Liver (tissue), 3 donors: ENCODE data around the gene COMMD1.

ENCODE experiments used
- CTCF ChIP-seq: fragments of 150-350 bp; IDR thresholded peaks from 2 replicates; pipeline ENCODE4 v1.5.1; 2017; ENCODE audit warnings: improper control_type of control experiment, low read depth, low read length; ENCODE audit not compliant: missing input control
- GABPA ChIP-seq, 2 donors: IDR thresholded peaks in 1 of 2; conservative IDR thresholded peaks in 1 of 2; 2 replicates each; pipeline ENCODE4 v1.6.1; 2016; ENCODE audit warnings: antibody characterized with exemption in 2 of 2, mild to moderate bottlenecking in 1 of 2, moderate library complexity in 1 of 2
- HNF4G ChIP-seq: IDR thresholded peaks from 2 replicates; pipeline ENCODE4 v1.6.1; 2016; ENCODE audit warnings: antibody characterized with exemption
- JUND ChIP-seq, 2 donors: IDR thresholded peaks; 2 replicates each; pipeline ENCODE4 v1.6.1; 2016; ENCODE audit warnings: antibody characterized with exemption in 2 of 2
- MAX ChIP-seq: IDR thresholded peaks from 2 replicates; pipeline ENCODE4 v1.6.1; 2016; ENCODE audit warnings: antibody characterized with exemption
- RAD21 ChIP-seq, 2 donors: IDR thresholded peaks; 2 replicates each; pipeline ENCODE4 v1.6.1; 2016; ENCODE audit warnings: antibody characterized with exemption in 2 of 2, mild to moderate bottlenecking in 2 of 2
- RXRA ChIP-seq, 2 donors: IDR thresholded peaks; 2 replicates each; pipeline ENCODE4 v1.6.1; 2017 to 2018; ENCODE audit warnings: antibody characterized with exemption in 2 of 2, mild to moderate bottlenecking in 1 of 2
- SP1 ChIP-seq: IDR thresholded peaks from 2 replicates; pipeline ENCODE4 v1.6.1; 2018; ENCODE audit warnings: antibody characterized with exemption, mild to moderate bottlenecking
- TAF1 ChIP-seq: conservative IDR thresholded peaks from 2 replicates; pipeline ENCODE4 v1.6.1; 2016; ENCODE audit warnings: antibody characterized with exemption, mild to moderate bottlenecking
- YY1 ChIP-seq: IDR thresholded peaks from 2 replicates; pipeline ENCODE4 v1.6.1; 2016; ENCODE audit warnings: antibody characterized with exemption, mild to moderate bottlenecking
- TF ChIP-seq, protein P1 (sequence below): IDR thresholded peaks from 2 replicates; pipeline ENCODE4 v1.6.1; 2016; ENCODE audit warnings: antibody characterized with exemption
- TF ChIP-seq, protein P2 (sequence below): IDR thresholded peaks from 2 replicates; pipeline ENCODE4 v1.6.1; 2016; ENCODE audit warnings: antibody characterized with exemption, mild to moderate bottlenecking
- donor health status: healthy.
- donor health status: healthy.

GRCh38 chr2:62045017-62045543 is 139.6 kb downstream of the COMMD1 start:
- TF ChIP-seq CTCF (no peak), SP1 (no peak), RXRA (IDR thresholded peaks at IDR 0.05) (no peak), YY1 (no peak), RAD21 (IDR thresholded peaks at IDR 0.05) (no peak), JUND (IDR thresholded peaks at IDR 0.05) (no peak), MAX (no peak), TAF1 (no peak), GABPA (IDR thresholded peaks at IDR 0.05 in 1 of 2, conservative IDR thresholded peaks at IDR 0.05 in 1 of 2) (no peak), HNF4G (no peak)
- TF ChIP-seq, protein P1, sequence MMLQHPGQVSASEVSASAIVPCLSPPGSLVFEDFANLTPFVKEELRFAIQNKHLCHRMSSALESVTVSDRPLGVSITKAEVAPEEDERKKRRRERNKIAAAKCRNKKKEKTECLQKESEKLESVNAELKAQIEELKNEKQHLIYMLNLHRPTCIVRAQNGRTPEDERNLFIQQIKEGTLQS: no peak
- TF ChIP-seq, protein P2, sequence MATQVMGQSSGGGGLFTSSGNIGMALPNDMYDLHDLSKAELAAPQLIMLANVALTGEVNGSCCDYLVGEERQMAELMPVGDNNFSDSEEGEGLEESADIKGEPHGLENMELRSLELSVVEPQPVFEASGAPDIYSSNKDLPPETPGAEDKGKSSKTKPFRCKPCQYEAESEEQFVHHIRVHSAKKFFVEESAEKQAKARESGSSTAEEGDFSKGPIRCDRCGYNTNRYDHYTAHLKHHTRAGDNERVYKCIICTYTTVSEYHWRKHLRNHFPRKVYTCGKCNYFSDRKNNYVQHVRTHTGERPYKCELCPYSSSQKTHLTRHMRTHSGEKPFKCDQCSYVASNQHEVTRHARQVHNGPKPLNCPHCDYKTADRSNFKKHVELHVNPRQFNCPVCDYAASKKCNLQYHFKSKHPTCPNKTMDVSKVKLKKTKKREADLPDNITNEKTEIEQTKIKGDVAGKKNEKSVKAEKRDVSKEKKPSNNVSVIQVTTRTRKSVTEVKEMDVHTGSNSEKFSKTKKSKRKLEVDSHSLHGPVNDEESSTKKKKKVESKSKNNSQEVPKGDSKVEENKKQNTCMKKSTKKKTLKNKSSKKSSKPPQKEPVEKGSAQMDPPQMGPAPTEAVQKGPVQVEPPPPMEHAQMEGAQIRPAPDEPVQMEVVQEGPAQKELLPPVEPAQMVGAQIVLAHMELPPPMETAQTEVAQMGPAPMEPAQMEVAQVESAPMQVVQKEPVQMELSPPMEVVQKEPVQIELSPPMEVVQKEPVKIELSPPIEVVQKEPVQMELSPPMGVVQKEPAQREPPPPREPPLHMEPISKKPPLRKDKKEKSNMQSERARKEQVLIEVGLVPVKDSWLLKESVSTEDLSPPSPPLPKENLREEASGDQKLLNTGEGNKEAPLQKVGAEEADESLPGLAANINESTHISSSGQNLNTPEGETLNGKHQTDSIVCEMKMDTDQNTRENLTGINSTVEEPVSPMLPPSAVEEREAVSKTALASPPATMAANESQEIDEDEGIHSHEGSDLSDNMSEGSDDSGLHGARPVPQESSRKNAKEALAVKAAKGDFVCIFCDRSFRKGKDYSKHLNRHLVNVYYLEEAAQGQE: no peak
